GM15510 (cell line): Measurements from ENCODE around the gene STAT3.

Experiments
- POLR2A ChIP-seq: IDR thresholded peaks from 3 replicates; pipeline ENCODE4 v1.6.1; 2011; ENCODE audit warnings: borderline replicate concordance; ENCODE audit not compliant: insufficient read length; ENCODE audit errors: extremely low read depth

Gene STAT3

DNA sequence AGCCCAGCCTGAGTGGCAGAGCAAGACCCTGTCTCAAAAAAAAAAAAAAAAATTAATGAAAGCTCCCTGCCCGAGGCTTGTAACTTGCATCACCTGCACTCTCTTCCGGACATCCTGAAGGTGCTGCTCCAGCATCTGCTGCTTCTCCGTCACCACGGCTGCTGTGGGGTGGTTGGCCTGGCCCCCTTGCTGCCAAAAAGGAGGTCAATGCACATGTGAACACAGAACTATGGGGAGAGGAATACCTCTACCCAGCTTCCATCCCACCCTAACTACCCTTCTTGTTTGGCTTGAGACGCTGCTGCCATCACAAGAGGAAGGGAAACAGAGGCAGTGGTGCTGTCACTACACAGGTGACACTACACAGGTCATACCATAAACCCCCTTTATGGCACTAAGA, 49.0 kb downstream of the STAT3 start:
- no peak for TF ChIP-seq POLR2A

DNA sequence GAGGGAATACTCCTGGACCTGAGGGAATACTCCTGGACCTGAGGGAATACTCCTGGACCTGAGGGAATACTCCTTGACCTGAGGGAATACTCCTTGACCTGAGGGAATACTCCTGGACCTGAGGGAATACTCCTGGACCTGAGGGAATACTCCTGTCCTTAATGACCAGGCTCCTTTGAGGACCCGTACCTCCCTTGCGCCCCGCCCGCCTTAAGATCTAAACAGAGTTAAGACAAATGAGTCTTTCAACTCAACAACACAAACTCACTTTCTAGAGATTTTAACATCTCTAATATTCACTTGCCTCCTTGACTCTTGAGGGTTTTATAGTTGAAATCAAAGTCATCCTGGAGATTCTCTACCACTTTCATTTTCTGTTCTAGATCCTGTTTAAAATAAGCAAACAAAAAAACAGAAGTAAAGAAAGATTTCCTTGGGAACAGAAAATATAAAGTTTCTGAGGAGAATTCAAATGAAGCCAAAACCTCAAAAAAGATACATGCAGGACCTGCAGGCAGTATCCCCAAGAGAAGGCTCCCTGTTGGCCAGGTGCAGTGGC, 49.7 kb downstream of the STAT3 start:
- no peak for TF ChIP-seq POLR2A

DNA sequence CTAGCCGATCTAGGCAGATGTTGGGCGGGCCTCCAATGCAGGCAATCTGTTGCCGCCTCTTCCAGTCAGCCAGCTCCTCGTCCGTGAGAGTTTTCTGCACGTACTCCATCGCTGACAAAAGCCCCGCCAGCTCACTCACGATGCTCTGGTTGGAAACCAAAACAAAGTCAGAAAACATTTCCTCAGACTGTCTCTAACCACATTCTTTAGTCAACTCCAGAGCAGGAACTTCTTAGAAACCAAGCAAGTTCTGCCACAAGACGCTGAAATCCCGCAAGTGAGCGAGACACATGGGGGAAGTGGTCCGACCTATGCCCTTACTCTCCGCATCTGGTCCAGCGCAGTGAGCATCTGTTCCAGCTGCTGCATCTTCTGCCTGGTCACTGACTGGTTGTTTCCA, 50.8 kb downstream of the STAT3 start:
- TF ChIP-seq POLR2A: no peak

DNA sequence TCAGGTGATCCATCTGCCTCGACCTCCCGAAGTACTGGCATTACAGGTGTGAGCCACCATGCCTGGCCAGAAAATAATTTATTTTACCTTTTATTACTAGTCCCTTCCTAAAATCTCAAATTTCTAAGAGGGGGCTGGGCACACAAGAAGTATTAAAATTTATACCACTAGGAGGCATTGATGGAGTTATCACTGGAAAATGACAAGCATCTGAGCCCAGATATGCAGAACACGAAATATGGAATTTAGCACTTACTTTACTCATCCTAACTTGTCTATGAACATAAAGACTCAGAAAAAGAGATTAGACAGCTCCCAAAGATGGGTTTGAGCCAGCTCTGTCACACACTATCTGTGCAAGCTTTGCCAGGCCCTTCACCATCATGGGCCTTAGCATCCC, 53.6 kb downstream of the STAT3 start:
- no peak for TF ChIP-seq POLR2A

DNA sequence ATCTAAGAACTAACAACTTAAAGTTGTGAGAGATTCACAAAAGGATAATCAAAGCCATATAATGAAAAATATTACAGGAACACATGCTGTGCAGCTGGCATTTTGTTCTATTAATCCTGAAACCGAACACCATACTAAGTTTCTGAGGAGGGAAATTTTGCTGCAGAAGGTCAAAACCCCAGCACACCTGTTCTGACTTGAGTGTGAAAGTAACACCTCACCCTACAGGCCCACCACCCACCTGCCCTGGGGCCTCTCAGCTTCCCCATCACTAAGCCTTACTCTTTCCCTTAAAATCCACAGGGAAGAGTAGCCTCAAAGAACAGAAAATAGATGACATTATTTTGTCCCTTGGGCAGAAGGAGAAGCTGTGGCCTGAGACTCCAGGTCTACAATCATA, 55.2 kb downstream of the STAT3 start:
- TF ChIP-seq POLR2A: no peak

DNA sequence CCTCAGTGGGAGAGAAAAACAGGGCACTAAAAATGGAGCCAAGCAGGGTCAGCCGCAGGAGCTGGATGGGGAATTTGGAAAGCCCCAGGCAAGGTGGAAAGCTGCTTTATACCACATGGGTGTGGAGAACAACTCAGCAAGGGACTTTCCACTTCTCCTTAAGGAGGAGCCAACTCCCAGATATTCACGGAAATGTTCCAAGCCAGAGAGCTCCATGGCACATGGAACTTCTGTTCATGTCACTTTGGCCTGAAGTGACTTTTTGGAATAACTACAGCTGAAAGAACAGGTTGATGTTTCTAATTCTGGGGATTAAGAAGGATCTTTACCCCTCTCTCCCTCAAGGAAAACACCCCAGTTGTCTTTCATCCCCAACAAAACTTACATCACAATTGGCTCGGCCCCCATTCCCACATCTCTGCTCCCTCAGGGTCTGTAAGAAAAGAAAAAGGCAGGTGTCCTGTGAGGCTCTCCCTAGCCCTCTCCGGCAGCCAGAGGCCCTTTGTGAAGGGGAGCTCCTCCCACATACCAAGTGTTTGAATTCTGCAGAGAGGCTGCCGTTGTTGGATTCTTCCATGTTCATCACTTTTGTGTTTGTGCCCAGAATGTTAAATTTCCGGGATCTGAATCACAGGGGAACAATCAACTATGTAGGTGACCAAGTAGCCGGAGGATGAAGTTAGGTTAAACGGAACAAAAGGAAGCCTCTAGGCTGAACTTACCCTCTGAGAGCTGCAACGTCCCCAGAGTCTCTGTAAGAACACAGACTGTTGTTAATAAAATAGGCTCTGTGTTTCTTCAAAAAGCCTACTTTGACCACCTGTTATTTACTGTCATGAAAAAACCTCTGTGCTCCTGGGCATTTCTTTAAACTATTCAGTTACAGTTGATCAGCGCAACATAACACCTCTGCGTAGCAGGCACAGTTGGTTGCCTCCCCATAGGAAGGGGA, 58.9 kb downstream of the STAT3 start:
- TF ChIP-seq POLR2A: no peak

DNA sequence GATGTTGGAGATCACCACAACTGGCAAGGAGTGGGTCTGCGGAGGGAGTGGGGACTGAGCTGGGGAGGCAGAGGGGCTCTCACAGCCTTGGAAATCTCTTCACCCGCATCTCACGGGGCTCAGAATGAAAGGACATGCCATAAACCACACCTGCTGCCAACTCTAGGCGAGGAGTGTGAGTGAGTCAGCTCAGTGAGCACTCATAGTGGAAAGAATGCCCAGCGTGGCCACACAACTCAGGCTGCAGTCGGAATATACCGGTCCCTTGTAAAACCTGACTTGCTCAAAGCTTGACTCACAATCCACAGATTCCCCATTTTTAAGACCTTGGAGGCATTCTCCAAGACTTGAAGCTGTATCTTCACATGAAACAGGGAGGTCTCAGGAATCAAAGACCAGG, 63.2 kb downstream of the STAT3 start:
- no peak for TF ChIP-seq POLR2A

DNA sequence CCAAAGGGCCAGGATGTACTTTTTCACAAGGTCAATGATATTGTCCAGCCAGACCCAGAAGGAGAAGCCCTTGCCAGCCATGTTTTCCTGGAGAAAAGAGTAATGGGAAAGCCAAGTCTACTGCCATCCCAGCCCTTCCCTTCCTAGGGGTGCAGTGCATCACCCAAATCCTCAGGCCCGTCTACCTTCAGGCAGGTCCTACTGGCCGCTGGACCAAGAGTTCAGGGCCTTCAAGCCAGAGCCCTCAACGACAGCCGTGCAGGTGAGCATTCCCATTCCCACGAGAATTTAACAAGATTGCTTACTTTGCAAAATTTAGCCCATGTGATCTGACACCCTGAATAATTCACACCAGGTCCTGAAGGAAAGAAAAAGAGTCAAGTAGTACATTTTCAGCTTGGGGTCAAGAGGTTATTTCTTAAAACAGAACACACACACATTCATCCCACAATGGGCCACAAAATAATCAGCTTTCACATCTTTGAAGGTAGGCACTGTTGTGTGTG, 64.9 kb downstream of the STAT3 start:
- no peak for TF ChIP-seq POLR2A

DNA sequence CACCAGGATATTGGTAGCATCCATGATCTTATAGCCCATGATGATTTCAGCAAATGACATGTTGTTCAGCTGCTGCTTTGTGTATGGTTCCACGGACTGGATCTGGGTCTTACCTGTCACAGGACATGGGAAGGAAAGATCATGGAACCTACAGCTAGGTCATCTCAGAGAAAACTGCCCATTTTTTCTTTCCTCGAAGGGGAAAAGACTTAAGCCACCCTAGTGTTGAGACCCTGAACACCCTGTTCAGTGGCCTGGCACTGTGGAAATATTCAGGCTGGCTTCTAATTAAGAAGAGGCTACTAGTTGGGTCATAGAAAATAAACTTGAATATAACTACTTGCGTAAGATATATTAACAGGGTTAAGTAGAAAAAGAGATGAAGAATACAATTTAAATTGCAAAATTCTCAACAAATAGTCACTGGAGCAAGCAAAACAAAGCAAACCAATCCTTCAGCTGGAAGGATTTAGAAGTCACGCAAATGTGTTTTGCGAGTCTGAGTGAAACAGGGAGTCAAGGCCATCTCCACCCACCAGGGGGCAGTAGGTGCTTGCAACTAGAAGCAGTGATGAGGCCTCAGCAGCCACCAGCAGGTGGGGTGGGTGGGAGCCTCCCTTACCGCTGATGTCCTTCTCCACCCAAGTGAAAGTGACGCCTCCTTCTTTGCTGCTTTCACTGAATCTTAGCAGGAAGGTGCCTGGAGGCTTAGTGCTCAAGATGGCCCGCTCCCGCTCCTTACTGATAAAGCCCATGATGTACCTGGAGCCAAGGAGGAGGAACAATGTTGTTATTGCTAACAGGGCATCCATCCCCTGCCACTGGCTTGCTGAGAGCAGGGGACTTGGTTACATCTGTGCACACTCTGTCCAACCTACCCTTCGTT, 65.6 kb downstream of the STAT3 start:
- TF ChIP-seq POLR2A: no peak

DNA sequence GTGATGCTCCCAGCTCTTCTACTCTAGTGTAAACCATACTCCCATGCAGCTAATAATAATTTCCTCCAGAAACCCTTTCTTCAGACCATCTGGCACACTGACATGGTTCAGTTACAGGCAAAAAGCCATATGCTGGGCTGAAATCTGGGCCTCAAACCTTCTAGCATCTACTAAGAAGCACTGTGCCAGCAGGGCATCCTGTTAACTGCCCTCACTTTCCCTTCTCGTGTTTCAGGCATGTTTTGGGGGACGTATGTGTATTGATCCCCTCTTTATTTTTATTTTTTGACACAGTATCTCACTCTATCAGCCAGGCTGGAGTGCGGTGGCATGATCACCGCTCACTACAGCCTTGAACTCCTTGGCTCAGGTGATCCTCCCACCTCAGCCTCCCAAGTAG, 66.7 kb downstream of the STAT3 start:
- no peak for TF ChIP-seq POLR2A

DNA sequence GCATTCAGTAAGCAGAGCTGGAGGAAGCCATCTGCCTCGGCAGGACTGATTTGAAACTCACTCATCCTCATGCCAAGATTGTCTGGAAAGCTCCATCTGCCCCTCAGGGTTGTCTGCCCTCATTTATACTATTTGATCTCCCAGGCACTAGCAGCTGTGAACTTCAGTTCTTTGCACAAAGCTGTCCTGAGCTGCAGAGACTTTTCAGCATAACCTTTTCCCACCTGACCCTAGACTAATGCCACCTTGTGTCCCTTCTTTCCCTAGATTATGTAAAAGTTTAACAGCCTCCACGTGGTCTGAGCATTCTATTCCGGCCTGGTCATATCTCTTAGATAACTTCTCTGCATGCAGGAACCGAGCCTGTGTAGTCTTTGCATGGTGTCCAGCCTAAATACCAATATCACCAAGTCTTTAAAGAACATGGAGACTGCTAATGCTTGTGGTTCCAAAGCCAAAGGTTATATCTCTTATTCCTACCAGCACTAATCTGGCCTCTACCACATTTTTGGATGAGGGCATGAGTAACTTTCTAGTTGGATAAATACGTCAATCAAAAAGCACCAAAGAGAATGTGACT, 70.9 kb downstream of the STAT3 start:
- no peak for TF ChIP-seq POLR2A

DNA sequence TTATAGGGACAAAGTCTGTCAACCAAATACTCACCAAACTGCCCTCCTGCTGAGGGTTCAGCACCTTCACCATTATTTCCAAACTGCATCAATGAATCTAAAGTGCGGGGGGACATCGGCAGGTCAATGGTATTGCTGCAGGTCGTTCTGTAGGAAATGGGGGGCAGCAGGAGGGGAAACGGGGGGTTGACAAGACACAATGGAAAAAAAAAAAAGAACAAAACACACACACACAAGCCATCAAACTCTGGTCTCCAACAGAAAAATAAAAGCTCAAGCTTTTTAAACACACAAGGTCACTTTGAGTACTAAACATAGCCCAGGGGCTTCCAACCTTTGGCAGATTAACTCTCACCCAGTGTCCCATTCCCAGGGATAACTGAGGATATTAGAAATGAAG, 71.5 kb downstream of the STAT3 start:
- TF ChIP-seq POLR2A: no peak

DNA sequence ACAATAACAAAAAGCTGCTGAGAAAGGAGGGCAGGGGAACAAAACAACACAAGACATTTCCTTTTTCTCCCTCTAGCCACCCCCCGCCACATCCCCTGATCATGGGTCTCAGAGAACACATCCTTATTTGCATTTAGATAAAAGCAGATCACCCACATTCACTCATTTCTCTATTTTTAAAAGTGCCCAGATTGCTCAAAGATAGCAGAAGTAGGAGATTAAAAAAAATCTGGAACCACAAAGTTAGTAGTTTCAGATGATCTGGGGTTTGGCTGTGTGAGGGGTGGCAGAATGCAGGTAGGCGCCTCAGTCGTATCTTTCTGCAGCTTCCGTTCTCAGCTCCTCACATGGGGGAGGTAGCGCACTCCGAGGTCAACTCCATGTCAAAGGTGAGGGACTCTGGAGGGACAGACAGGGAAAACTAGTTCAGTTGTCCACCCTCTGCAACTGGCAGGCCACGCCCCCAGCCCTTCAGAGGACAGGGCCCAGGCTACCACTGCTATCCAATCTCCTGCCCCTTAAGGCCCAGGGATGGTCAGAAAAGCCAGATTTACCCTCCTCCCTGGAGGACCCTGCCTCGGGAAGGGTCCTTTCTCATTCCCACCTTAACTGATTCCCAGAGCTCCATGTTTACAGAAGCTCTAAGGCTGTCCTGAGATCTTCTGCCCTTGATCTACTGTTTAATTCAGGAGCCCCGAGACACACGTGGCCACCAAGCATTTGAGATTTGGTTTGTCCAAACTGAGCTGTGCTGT, 72.7 kb downstream of the STAT3 start:
- TF ChIP-seq POLR2A: no peak
